GM20000 (cell line): Measurements from ENCODE around the gene PNMA8B.
"Not testable (repeated sequence)": the region's sequence is repeated elsewhere in the genome, so short reads cannot be mapped to it uniquely, and the experiment has no call there.

Source experiments
- DNase-seq: peaks from one replicate; pipeline ENCODE4 v3.0.0; 2012; ENCODE audit warnings: low spot score
- CTCF ChIP-seq: IDR thresholded peaks from 2 replicates; pipeline ENCODE4 v1.5.1; 2012; ENCODE audit warnings: mild to moderate bottlenecking, control low read depth; ENCODE audit errors: extremely low read depth, missing control alignments

The PNMA8B gene

DNA sequence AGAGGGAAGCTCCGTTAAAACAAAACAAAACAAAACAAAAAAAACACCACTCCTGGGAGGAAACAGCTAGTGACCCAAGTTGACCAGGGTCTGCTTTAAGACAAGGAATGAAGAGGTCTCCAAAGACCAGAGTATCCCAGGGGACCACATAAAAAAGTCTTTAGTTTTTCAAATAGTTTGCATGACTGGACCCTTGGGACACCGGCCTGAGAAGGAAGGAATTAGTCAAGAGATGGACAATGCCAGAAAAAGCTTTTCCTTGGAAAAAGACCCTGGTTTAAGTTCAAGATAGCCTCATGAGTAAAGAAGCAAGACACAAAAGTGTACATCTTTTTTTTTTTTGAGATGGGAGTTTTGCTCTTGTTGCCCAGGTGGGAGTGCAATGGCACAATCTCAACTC, 12.5 kb upstream of the PNMA8B start:
- no peak for TF ChIP-seq CTCF
- no peak for DNase-seq

- no peak for DNase-seq
- TF ChIP-seq CTCF, result no peak
Observed at GRCh38 chr19:46503848-46504453, 8.3 kb upstream of the PNMA8B start.

DNA sequence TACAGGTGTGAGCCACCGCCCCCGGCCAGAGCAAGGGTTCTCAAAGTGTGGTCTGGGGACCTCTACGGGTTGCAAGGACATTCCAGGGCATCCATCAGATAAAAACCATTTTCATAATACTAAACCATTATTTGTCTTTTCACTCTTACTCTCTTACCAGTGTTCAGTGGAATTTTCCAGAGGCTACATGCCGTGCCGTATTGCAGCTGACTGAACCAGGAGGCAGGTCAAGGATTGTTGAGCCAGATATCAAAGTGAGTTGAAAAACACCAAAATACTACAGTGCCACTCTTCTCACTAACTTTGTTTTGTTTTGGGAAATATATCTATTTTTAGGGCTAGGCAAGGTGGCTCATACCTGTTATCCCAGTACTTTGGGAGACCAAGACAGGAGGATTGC, 7.2 kb upstream of the PNMA8B start:
- DNase-seq, result no peak
- no peak for TF ChIP-seq CTCF

DNA sequence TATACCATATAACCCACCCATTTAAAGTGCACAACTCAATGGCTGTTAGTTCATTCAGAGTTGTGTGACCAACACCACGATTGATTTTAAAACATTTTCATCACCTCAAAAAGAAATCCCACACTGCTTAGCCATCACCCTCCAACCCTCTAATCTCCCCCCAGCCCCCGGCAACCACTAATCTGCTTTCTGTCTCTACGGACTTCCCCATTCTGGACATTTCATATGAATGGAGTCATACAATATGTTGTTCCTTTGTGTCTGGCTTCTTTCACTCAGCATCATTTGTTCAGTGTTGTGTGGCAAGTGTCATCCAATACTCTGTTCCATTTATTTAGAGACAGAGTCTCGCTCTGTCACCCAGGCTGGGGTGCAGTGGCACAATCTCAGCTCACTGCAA, 4.0 kb upstream of the PNMA8B start:
- DNase-seq, result no peak
- TF ChIP-seq CTCF, result no peak

DNA sequence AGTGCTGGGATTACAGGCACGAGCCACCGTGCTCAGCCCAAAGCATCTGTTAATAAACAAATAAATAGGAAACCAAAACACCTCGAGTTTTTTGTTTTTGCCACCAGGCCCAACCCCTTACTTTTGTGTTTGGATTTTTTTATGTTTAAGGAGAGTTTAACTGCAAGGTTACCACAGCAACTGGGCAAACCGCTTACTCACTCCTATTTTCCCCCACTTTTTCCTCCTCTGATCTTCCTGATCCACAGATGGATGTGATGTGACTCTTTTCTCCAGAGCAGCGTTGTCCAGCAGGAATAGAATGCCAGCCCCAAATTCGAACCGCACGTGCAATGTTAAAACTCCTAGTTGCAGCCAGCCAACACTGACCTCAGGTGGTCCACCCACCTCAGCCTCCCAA, 2.1 kb upstream of the PNMA8B start:
- TF ChIP-seq CTCF, result no peak
- DNase-seq, result no peak

DNA sequence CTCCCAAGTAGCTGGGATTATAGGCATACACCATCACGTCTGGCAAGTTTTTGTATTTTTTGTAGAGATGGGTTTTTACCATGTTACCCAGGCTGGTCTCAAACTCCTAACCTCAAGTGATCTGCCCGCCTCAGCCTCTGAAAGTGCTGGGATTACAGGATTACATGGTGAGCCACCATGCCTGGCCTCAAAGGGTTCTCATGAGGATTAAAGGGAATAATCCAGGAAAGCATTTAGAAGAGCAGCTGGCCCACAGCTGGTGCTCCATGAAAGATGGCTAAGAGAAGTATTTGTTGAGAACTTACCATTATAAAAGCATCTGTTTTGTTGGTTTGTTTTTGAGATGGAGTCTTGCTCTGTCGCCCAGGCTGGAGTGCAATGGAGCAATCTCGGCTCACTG, 1.2 kb upstream of the PNMA8B start:
- DNase-seq, result not testable (repeated sequence)

GRCh38 chr19:46496304-46496703, 637 bp upstream of the PNMA8B start:
- no peak for TF ChIP-seq CTCF
- DNase-seq, result no peak

- DNase-seq, result no peak
- TF ChIP-seq CTCF, result no peak
Observed at GRCh38 chr19:46494941-46495785, 504 bp downstream of the PNMA8B start.
